H9 (cell line): Measurements from ENCODE around the gene PHF12. TPM values are rescaled to one million over a fixed set of nuclear protein-coding genes. Genes with fewer than 3 reads are reported as not detected.
A peak's percentile ranks its signal among the peaks of the same experiment; 100 is the strongest.

ENCODE experiments used
- DNase-seq: peaks from one replicate; pipeline ENCODE4 v3.0.0-alpha.2; 2017
- H2AFZ ChIP-seq: one replicate; pipeline ENCODE4 v1.6.1; 2013; ENCODE audit warnings: mild to moderate bottlenecking, low read length, control low read depth, moderate library complexity
- H2AK5ac ChIP-seq: 2 replicates; pipeline ENCODE4 v1.6.1; 2013; ENCODE audit warnings: low read length, control low read depth, mixed read lengths; ENCODE audit not compliant: insufficient read length
- H2BK120ac ChIP-seq: one replicate; pipeline ENCODE4 v1.6.1; 2013; ENCODE audit warnings: low read depth, mild to moderate bottlenecking, low read length, control low read depth, inconsistent platforms; ENCODE audit not compliant: poor library complexity, severe bottlenecking
- H2BK12ac ChIP-seq: 2 replicates; pipeline ENCODE4 v1.6.1; 2013; ENCODE audit warnings: low read length, control low read depth, mixed read lengths, low read depth; ENCODE audit not compliant: insufficient read length
- H2BK15ac ChIP-seq: 2 replicates; pipeline ENCODE4 v1.6.1; 2013; ENCODE audit warnings: low read depth, low read length, control low read depth
- H2BK20ac ChIP-seq: one replicate; pipeline ENCODE4 v1.6.1; 2013; ENCODE audit warnings: low read depth, mild to moderate bottlenecking, low read length, control low read depth, inconsistent platforms; ENCODE audit not compliant: poor library complexity, severe bottlenecking
- H2BK5ac ChIP-seq: 2 replicates; pipeline ENCODE4 v1.6.1; 2013; ENCODE audit warnings: low read length, control low read depth, mixed read lengths; ENCODE audit not compliant: insufficient read length
- H3K14ac ChIP-seq: 2 replicates; pipeline ENCODE4 v1.6.1; 2013; ENCODE audit warnings: low read length, control low read depth; ENCODE audit not compliant: insufficient read depth
- H3K18ac ChIP-seq: 2 replicates; pipeline ENCODE4 v1.6.1; 2013; ENCODE audit warnings: low read depth, mild to moderate bottlenecking, mixed read lengths, low read length, control low read depth; ENCODE audit not compliant: insufficient read length
- H3K23ac ChIP-seq: 2 replicates; pipeline ENCODE4 v1.6.1; 2013; ENCODE audit warnings: low read length, control low read depth, mixed read lengths, low read depth; ENCODE audit not compliant: insufficient read length
- H3K23me2 ChIP-seq: 2 replicates; pipeline ENCODE4 v1.6.1; 2013; ENCODE audit warnings: low read depth, mild to moderate bottlenecking, mixed read lengths, low read length, control low read depth; ENCODE audit not compliant: insufficient read length, poor library complexity, severe bottlenecking
- H3K27ac ChIP-seq: 2 replicates; pipeline ENCODE4 v1.5.1; 2013; ENCODE audit warnings: low read length, control low read depth, mixed read lengths, low read depth; ENCODE audit not compliant: insufficient read length
- H3K27me3 ChIP-seq: 2 replicates; pipeline ENCODE4 v1.6.1; 2013; ENCODE audit warnings: low read length, control low read depth, inconsistent platforms; ENCODE audit not compliant: insufficient read depth
- H3K4ac ChIP-seq: 2 replicates; pipeline ENCODE4 v1.6.1; 2013; ENCODE audit warnings: low read depth, mild to moderate bottlenecking, control low read depth, inconsistent platforms, low read length, moderate library complexity
- H3K4me1 ChIP-seq: 2 replicates; pipeline ENCODE4 v1.6.1; 2013; ENCODE audit warnings: low read length, control low read depth, inconsistent platforms; ENCODE audit not compliant: insufficient read depth
- H3K4me2 ChIP-seq: 2 replicates; pipeline ENCODE4 v1.6.1; 2013; ENCODE audit warnings: low read length, control low read depth, mixed read lengths; ENCODE audit not compliant: insufficient read length, insufficient read depth
- H3K56ac ChIP-seq: 2 replicates; pipeline ENCODE4 v1.6.1; 2013; ENCODE audit warnings: low read depth, mild to moderate bottlenecking, mixed read lengths, low read length, control low read depth; ENCODE audit not compliant: insufficient read length
- H3K79me1 ChIP-seq: 2 replicates; pipeline ENCODE4 v1.6.1; 2013; ENCODE audit warnings: low read depth, mild to moderate bottlenecking, moderate library complexity, low read length, control low read depth, inconsistent platforms; ENCODE audit not compliant: insufficient read depth, poor library complexity, severe bottlenecking
- H3K79me2 ChIP-seq: 2 replicates; pipeline ENCODE4 v1.6.1; 2013; ENCODE audit warnings: low read length, control low read depth, inconsistent platforms; ENCODE audit not compliant: insufficient read depth
- H3K9ac ChIP-seq: 2 replicates; pipeline ENCODE4 v1.6.1; 2013; ENCODE audit warnings: low read length, control low read depth, mixed read lengths; ENCODE audit not compliant: insufficient read length; ENCODE audit errors: extremely low read depth
- H3K9me3 ChIP-seq: one replicate; pipeline ENCODE4 v1.6.1; 2013; ENCODE audit warnings: low read depth, low read length, inconsistent platforms; ENCODE audit not compliant: control insufficient read depth
- H3T11ph ChIP-seq: one replicate; pipeline ENCODE4 v1.6.1; 2013; ENCODE audit warnings: mild to moderate bottlenecking, low read length, control low read depth, inconsistent platforms
- H4K20me1 ChIP-seq: one replicate; pipeline ENCODE4 v1.6.1; 2013; ENCODE audit not compliant: control insufficient read depth, insufficient read length, insufficient read depth
- H4K5ac ChIP-seq: 2 replicates; pipeline ENCODE4 v1.6.1; 2013; ENCODE audit warnings: low read depth, mild to moderate bottlenecking, mixed read lengths, low read length, control low read depth; ENCODE audit not compliant: insufficient read length
- H4K8ac ChIP-seq: replicated peaks from 2 replicates; pipeline ENCODE4 v1.6.1; 2013; ENCODE audit warnings: low read length, control low read depth, mixed read lengths, low read depth; ENCODE audit not compliant: insufficient read length
- H4K91ac ChIP-seq: 2 replicates; pipeline ENCODE4 v1.6.1; 2013; ENCODE audit warnings: low read depth, mild to moderate bottlenecking, moderate library complexity, mixed read lengths, low read length, control low read depth; ENCODE audit not compliant: insufficient read length
- H3K27ac Mint-ChIP-seq, 3 experiments: 2 replicates in 2 of 3; 3 replicates in 1 of 3; pipeline ENCODE4 v1.8.0; 2020 to 2021; ENCODE audit warnings: mixed read lengths in 3 of 3, mild to moderate bottlenecking in 1 of 3, moderate library complexity in 1 of 3
- H3K27me3 Mint-ChIP-seq: 2 replicates; pipeline ENCODE4 v1.8.0; 2021; ENCODE audit warnings: low read depth, mild to moderate bottlenecking, moderate library complexity, mixed read lengths
- H3K36me3 Mint-ChIP-seq, 3 experiments: 2 replicates in 2 of 3; 3 replicates in 1 of 3; pipeline ENCODE4 v1.8.0; 2020 to 2021; ENCODE audit warnings: low read depth in 3 of 3, mixed read lengths in 3 of 3; ENCODE audit not compliant: insufficient read depth in 1 of 3
- H3K4me1 Mint-ChIP-seq, 2 experiments: 2 replicates each; pipeline ENCODE4 v1.8.0; 2020; ENCODE audit warnings: mixed read lengths in 2 of 2
- H3K4me3 Mint-ChIP-seq, 2 experiments: 2 replicates in 1 of 2; 3 replicates in 1 of 2; pipeline ENCODE4 v1.8.0; 2020 to 2021; ENCODE audit warnings: mild to moderate bottlenecking in 2 of 2, mixed read lengths in 2 of 2, moderate library complexity in 1 of 2
- H3K9me3 Mint-ChIP-seq, 2 experiments: 2 replicates in 1 of 2; 3 replicates in 1 of 2; pipeline ENCODE4 v1.8.0; 2020; ENCODE audit warnings: mild to moderate bottlenecking in 2 of 2, mixed read lengths in 2 of 2, moderate library complexity in 1 of 2
- WGBS: extraction: QIAGEN DNeasy Blood & Tissue Kit; methylation state at CpG from one replicate; pipeline ENCODE4 v1.1.7; 2013; ENCODE audit warnings: missing lambda C conversion rate, low lambda C conversion rate, mixed read lengths; ENCODE audit not compliant: insufficient read length; ENCODE audit errors: extremely low coverage; 5-methylcytosine and 5-hydroxymethylcytosine counted together
- total RNA-seq: library from RNA; stranded (reverse); gene quantifications from 2 replicates; pipeline ENCODE4 v1.2.1, GENCODE V29; 2021
- TF ChIP-seq, protein P1 (sequence below): fragments of 200-600 bp; sonication (generic); conservative IDR thresholded peaks from 3 replicates; pipeline ENCODE4 v1.8.0; 2021; ENCODE audit warnings: antibody characterized with exemption, mild to moderate bottlenecking

The PHF12 gene
- total RNA-seq, 1 experiment from 2014 or later = 62.1 TPM

DNA sequence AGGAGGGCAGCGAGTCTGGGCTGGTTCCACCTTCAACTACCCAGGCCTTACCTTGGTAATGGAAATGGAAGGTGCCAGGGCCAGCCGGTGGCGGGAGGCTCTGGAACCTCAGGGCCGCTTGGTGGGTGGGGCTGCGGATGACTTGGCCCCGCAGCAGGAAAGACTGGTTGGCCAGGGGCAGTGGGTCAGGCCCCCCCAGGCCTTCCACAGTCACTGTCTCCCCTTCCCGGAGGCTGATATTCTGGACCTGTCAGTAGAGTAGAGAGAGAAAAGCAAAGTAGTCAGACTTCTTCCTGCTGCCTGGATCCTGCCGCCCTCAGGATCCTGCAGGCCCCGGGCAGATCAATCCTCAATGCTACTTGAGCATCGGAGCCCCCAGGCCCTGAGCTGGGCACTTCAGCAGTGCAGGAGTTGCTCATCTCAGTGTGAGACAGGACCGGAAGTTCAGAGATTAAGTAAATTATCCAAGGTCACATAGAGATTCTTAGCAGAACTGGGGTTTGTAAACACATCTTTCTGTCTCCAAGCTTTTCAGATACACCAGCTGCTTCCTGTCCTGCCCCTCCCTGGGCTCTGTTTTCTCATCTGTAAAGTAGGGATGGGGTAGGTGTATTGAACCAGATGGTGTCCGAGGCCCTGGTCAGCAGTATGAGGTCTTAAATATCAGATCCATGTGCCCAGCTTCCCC lies 18.5 kb upstream of the PHF12 start:
- WGBS = no CpG with 5 or more reads among the region's 12 CpGs
- H3K27ac Mint-ChIP-seq = peak overlapping the region in 1 of 3 experiments; percentile 70; a peak in 3 of 7 replicates
- no peak overlapping the region for H3K4me3 Mint-ChIP-seq

More for the DNA sequence above, 18.5 kb upstream of the PHF12 start:
- Histone ChIP-seq H2BK12ac (no peak overlapping the region), H3K4me2 (no peak overlapping the region), H3K23me2 (no peaks in the 10 kb centered on the region), H3K18ac (no peak overlapping the region), H3K79me1 (no peaks in the 10 kb centered on the region), H4K91ac (no peak overlapping the region), H3K79me2 (no peaks in the 10 kb centered on the region), H2BK15ac (no peak overlapping the region), H3K27me3 (no peaks in the 10 kb centered on the region), H3K23ac (no peak overlapping the region), H2AFZ (no peak overlapping the region), H3K4ac (no peak overlapping the region), H3K56ac (no peak overlapping the region), H3K9me3 (no peaks in the 10 kb centered on the region), H2BK5ac (no peak overlapping the region), H3K4me1 (peaks cover 8% of the 10 kb centered on the region; the same call in 1 of the 2 replicates), H4K20me1 (no peaks in the 10 kb centered on the region), H3K9ac (no peak overlapping the region), H3K27ac (no peak overlapping the region), H3K14ac (no peak overlapping the region), H3T11ph (no peak overlapping the region), H2BK20ac (no peak overlapping the region), H4K5ac (no peak overlapping the region), H2BK120ac (no peak overlapping the region), H4K8ac (no peak overlapping the region), H2AK5ac (no peak overlapping the region)
- Mint-ChIP-seq H3K36me3 (no peaks in the 10 kb centered on the region), H3K4me1 (peaks cover 59 to 66% of the 10 kb centered on the region in 2 experiments), H3K9me3 (no peaks in the 10 kb centered on the region; a peak in 1 of 5 replicates), H3K27me3 (peaks cover 2% of the 10 kb centered on the region)
- no peak for DNase-seq
- TF ChIP-seq, protein P1, sequence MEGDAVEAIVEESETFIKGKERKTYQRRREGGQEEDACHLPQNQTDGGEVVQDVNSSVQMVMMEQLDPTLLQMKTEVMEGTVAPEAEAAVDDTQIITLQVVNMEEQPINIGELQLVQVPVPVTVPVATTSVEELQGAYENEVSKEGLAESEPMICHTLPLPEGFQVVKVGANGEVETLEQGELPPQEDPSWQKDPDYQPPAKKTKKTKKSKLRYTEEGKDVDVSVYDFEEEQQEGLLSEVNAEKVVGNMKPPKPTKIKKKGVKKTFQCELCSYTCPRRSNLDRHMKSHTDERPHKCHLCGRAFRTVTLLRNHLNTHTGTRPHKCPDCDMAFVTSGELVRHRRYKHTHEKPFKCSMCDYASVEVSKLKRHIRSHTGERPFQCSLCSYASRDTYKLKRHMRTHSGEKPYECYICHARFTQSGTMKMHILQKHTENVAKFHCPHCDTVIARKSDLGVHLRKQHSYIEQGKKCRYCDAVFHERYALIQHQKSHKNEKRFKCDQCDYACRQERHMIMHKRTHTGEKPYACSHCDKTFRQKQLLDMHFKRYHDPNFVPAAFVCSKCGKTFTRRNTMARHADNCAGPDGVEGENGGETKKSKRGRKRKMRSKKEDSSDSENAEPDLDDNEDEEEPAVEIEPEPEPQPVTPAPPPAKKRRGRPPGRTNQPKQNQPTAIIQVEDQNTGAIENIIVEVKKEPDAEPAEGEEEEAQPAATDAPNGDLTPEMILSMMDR = no peak
